ENCODE measurements around the gene C15orf39. TPM values are rescaled to one million over a fixed set of nuclear protein-coding genes. Genes with fewer than 3 reads are reported as not detected.

C15orf39 gene
- total RNA-seq, 1 experiment from 2014 or later = 22.7 TPM

DNA sequence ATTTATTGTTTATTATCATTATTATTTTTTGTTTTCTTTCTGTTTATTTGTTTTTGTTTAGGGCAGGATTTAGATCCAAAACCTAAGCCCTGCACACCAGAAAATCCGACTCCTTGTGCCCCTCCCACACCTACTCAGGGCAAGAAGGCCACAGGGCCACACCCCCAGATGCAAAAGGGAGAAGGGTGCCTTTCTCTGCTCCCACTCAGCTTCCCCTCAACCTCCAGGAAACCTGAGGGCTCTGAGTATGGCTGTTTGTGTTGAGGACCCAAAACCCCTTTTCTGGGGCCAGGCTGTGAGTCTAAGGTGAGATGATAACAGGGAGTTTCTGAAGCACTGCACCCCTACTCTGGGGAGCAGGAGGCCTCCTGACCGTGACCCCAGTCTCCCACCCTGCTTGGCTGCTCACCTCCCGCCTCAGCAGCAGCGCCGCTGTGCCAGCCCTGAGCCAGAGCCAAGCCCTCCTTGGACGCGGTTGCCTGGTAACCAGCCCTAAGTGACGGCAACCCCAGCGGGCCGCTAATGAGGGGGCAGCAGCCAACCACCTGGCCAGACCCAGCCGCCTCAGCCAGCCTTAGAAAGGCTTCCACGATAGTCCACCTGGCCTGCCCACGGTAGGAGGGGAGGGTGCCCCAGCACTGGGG is 6.4 kb upstream of the C15orf39 start:
- Histone ChIP-seq H3K36me3 (no peaks in the 10 kb centered on the region), H3K9me3 (replicated peaks) (0 out of 2 replicates have a peak, but pooled peaks cover 5% of the 10 kb centered on the region), H3K4me1 (replicated peaks) (peaks cover 12% of the 10 kb centered on the region; the same call in 1 of the 2 replicates), H3K27ac (no peak overlapping the region), H3K4me3 (no peak overlapping the region), H3K27me3 (replicated peaks) (no peaks in the 10 kb centered on the region)
- no peak for DNase-seq (ENCODE audit: low read depth in 1 of 2, low spot score in 2 of 2)

DNA sequence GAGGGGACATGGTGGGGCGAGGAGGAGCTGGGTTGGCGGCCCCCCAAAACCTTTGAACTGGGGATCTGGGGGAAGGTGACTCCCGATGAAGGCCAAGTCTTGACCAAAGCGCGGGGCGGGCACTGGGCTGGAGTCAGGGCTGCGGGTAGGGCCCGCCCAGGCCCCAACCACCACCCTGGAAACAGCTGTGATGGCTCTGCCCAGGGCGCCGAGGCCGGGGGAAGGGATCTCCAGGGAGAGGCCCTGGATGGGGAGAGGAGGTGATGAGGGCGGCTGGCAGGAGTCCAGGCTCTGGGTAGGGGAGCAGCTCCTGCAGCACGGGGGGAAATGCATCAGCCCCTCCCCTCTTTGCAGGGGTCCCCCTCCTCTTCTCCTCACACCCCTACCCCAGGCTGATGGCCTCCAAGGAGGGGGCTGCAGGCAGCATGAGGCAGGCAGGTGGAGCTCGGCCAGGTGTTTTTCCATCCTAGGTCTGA is 5.9 kb upstream of the C15orf39 start:
- peaks cover 12% of the 10 kb centered on the region; the same call in 1 of the 2 replicates for H3K4me1 ChIP-seq (replicated peaks)
- no peak overlapping the region for H3K4me3 ChIP-seq
- no peak for DNase-seq (ENCODE audit: low read depth in 1 of 2, low spot score in 2 of 2)
- no peak overlapping the region for H3K27ac ChIP-seq
- 0 out of 2 replicates have a peak, but pooled peaks cover 4% of the 10 kb centered on the region for H3K9me3 ChIP-seq (replicated peaks)
- no peaks in the 10 kb centered on the region for H3K36me3 ChIP-seq
- no peaks in the 10 kb centered on the region for H3K27me3 ChIP-seq (replicated peaks)

DNA sequence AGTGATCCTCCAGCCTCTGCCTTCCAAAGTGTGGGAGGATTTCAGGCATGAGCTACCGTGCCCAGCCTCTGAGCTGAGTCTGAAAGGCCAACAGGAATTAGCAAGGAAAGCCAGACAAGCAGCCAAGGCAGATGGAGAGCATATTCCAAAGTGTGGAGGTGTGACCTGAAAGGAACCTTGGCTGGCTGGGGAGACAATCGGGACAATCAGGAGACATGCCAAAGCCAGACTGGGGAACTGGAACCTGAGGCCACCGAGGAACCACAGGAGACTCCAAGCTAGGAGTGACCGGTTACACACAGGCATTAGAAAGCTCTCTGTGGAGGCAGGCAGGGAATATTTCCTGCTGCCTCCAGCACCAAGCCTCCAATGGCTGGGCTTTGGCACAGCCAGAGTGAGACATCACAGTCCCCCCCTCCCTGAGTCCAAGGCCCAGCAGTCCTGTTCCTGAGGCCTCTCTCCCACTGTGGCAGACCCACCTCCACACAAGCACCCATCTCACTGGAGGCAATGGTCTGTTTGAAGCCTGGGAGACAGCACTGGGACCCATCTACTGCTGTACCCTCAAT is 4.5 kb upstream of the C15orf39 start:
- no peak overlapping the region for H3K27ac ChIP-seq
- H3K36me3 ChIP-seq = peaks cover 4% of the 10 kb centered on the region
- no peak overlapping the region for H3K4me3 ChIP-seq
- no peaks in the 10 kb centered on the region for H3K9me3 ChIP-seq (replicated peaks)
- peaks cover 19% of the 10 kb centered on the region for H3K4me1 ChIP-seq (replicated peaks)
- DNase-seq (ENCODE audit: low read depth in 1 of 2, low spot score in 2 of 2) = no peak
- no peaks in the 10 kb centered on the region for H3K27me3 ChIP-seq (replicated peaks)

- DNase-seq (ENCODE audit: low read depth in 1 of 2, low spot score in 2 of 2) = peak; percentile 46 to 63
- H3K36me3 ChIP-seq = peaks cover 20% of the 10 kb centered on the region
- no peak overlapping the region for H3K27ac ChIP-seq
- H3K9me3 ChIP-seq (replicated peaks) = no peaks in the 10 kb centered on the region
- peaks cover 27% of the 10 kb centered on the region for H3K4me1 ChIP-seq (replicated peaks)
- no peaks in the 10 kb centered on the region for H3K27me3 ChIP-seq (replicated peaks)
- H3K4me3 ChIP-seq = no peak overlapping the region
Observed at GRCh38 chr15:75198560-75199356, 2.9 kb upstream of the C15orf39 start.

GRCh38 chr15:75199357-75199940 is 2.2 kb upstream of the C15orf39 start:
- no peaks in the 10 kb centered on the region for H3K27me3 ChIP-seq (replicated peaks)
- H3K4me1 ChIP-seq (replicated peaks) = peaks cover 30% of the 10 kb centered on the region
- H3K27ac ChIP-seq = no peak overlapping the region
- no peaks in the 10 kb centered on the region for H3K9me3 ChIP-seq (replicated peaks)
- H3K36me3 ChIP-seq = peaks cover 27% of the 10 kb centered on the region
- no peak overlapping the region for H3K4me3 ChIP-seq
- no peak for DNase-seq (ENCODE audit: low read depth in 1 of 2, low spot score in 2 of 2)

- no peak overlapping the region for H3K27ac ChIP-seq
- peaks cover 36% of the 10 kb centered on the region for H3K4me1 ChIP-seq (replicated peaks)
- DNase-seq (ENCODE audit: low read depth in 1 of 2, low spot score in 2 of 2) = no peak
- H3K36me3 ChIP-seq = peaks cover 34% of the 10 kb centered on the region
- H3K27me3 ChIP-seq (replicated peaks) = no peaks in the 10 kb centered on the region
- H3K9me3 ChIP-seq (replicated peaks) = no peaks in the 10 kb centered on the region
- H3K4me3 ChIP-seq = no peak overlapping the region
Observed at GRCh38 chr15:75200391-75200764, 1.3 kb upstream of the C15orf39 start.

DNA sequence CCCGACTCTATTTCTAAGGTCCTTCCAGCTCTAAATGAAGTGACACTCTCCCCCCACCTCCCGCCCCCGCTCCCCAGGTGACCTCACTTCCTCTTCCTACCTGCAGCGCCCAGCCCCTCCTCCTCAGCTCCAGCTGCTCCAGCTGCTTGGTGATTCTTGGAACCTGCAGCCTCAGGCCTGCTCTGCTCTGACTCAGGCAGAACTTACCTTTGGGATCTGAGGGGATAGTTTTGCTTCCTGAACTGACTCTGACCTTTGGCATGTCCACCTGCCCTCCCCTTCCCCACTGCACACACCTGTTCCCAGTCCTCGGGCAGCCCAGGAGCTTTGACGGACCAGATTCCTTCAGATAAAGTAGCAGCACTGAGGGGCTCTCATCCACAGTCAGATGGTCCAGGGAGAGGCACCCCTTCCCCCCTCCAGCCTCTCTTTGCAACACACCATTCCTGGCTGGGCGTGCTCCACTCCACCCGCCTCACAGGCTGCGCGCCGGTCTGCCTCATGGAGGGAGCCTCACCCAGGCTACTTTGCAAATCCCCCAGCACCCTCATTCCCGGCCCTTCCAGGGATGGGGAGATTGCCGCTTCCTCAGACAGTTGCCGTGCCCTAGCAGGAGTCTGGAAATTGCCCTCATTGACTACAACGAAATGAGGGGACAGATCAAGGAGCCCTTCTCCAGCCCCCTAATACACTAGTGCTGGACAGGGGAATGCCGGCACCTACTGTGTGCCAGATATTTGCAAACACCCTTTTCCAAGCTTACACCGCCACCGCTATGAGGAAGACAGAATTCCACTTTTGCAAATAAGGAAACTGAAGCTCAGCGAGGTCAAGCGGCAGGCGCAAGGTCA is 692 bp upstream of the C15orf39 start:
- peak in 1 of 2 experiments; percentile 74 for DNase-seq (ENCODE audit: low read depth in 1 of 2, low spot score in 2 of 2)
- Histone ChIP-seq H3K27ac (no peak overlapping the region), H3K9me3 (replicated peaks) (no peaks in the 10 kb centered on the region), H3K4me3 (peak overlapping the region; percentile 97), H3K36me3 (peaks cover 40% of the 10 kb centered on the region), H3K27me3 (replicated peaks) (no peaks in the 10 kb centered on the region), H3K4me1 (replicated peaks) (peaks cover 36% of the 10 kb centered on the region)

- DNase-seq (ENCODE audit: low read depth in 1 of 2, low spot score in 2 of 2) = peak; percentile 78 to 82
Observed at GRCh38 chr15:75202251-75203016, 752 bp downstream of the C15orf39 start.

GRCh38 chr15:75203017-75203907 is 1.6 kb downstream of the C15orf39 start:
- DNase-seq (ENCODE audit: low read depth in 1 of 2, low spot score in 2 of 2) = peak in 1 of 2 experiments; percentile 51
- peak overlapping the region; percentile 96 for H3K27ac ChIP-seq

More at GRCh38 chr15:75202251-75203016, 752 bp downstream of the C15orf39 start:
- peak overlapping the region; percentile 97 for H3K4me3 ChIP-seq
- no peaks in the 10 kb centered on the region for H3K27me3 ChIP-seq (replicated peaks)
- peaks cover 36% of the 10 kb centered on the region for H3K4me1 ChIP-seq (replicated peaks)
- peak overlapping the region; percentile 96 for H3K27ac ChIP-seq
- no peaks in the 10 kb centered on the region for H3K9me3 ChIP-seq (replicated peaks)
- H3K36me3 ChIP-seq = peaks cover 53% of the 10 kb centered on the region

DNA sequence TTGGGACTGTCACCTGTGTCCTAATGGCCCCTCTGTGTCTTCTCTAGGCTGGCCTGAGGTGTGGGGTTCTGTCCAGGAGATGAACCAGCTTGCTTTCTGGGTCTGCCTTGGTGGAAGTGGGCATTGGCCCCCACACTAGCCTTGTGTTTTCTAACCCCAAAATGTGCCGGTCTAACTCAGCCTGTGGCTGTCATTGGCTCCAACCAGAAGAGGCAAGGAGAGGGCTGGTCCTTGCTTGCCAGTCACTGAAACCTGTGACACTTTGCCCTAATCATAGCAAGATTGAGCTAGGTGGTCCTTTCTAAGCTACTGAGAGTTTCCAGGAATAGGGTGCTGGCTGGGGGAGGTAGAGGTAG is 2.2 kb downstream of the C15orf39 start:
- Histone ChIP-seq H3K27ac (peak overlapping the region; percentile 96; the same call in 1 of the 2 replicates), H3K36me3 (peaks cover 67% of the 10 kb centered on the region), H3K4me1 (replicated peaks) (peaks cover 31% of the 10 kb centered on the region), H3K4me3 (peak overlapping the region; percentile 97), H3K9me3 (replicated peaks) (no peaks in the 10 kb centered on the region), H3K27me3 (replicated peaks) (no peaks in the 10 kb centered on the region)
- peak in 1 of 2 experiments; percentile 39 for DNase-seq (ENCODE audit: low read depth in 1 of 2, low spot score in 2 of 2)

More at GRCh38 chr15:75203017-75203907, 1.6 kb downstream of the C15orf39 start:
- Histone ChIP-seq H3K4me1 (replicated peaks) (peaks cover 36% of the 10 kb centered on the region), H3K36me3 (peaks cover 61% of the 10 kb centered on the region), H3K9me3 (replicated peaks) (no peaks in the 10 kb centered on the region), H3K4me3 (peak overlapping the region; percentile 97), H3K27me3 (replicated peaks) (no peaks in the 10 kb centered on the region)

DNA sequence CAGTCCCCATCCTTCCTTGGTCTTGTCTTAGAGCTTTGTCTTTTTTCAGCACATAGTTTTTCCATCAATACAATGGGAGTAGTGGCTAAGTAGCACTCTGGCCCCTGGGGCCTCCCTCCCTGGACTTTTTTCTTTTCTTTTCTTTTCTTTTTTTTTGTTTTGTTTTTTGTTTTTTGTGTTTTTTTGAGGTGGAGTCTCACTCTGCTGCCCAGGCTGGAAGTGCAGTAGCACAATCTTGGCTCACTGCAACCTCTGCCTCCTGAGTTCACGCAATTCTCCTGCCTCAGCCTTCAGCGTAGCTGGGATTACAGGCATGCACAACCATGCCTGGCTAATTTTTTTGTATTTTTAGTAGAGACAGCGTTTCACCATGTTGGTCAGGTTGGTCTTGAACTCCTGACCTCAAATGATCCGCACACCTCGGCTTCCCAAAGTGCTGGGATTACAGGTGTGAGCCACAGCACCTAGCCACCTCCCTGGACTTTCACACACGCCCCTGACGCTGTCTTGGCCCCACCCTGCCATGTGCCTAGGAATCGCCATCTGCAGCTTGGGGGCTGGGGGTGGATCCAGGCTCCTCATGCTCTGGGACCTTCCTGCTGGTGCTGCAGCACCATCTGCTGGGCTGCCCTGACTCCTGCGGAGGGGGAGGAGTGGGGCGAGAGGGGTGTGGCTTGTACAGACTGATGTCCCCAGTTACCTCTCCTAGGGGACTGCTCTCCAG is 2.8 kb downstream of the C15orf39 start:
- Histone ChIP-seq H3K27ac (peak overlapping the region; percentile 19), H3K4me3 (peak overlapping the region; percentile 97), H3K27me3 (replicated peaks) (no peaks in the 10 kb centered on the region), H3K36me3 (peaks cover 73% of the 10 kb centered on the region), H3K4me1 (replicated peaks) (peaks cover 29% of the 10 kb centered on the region), H3K9me3 (replicated peaks) (no peaks in the 10 kb centered on the region)
- DNase-seq (ENCODE audit: low read depth in 1 of 2, low spot score in 2 of 2) = peak; percentile 91 to 93
